Measurements from ENCODE around the gene AIFM2. TPM values are rescaled to one million over a fixed set of nuclear protein-coding genes. Genes with fewer than 3 reads are reported as not detected.

AIFM2 gene
- total and polyA plus RNA-seq, 9 donors, result 1.9 to 3.3 (median 2.6) TPM

DNA sequence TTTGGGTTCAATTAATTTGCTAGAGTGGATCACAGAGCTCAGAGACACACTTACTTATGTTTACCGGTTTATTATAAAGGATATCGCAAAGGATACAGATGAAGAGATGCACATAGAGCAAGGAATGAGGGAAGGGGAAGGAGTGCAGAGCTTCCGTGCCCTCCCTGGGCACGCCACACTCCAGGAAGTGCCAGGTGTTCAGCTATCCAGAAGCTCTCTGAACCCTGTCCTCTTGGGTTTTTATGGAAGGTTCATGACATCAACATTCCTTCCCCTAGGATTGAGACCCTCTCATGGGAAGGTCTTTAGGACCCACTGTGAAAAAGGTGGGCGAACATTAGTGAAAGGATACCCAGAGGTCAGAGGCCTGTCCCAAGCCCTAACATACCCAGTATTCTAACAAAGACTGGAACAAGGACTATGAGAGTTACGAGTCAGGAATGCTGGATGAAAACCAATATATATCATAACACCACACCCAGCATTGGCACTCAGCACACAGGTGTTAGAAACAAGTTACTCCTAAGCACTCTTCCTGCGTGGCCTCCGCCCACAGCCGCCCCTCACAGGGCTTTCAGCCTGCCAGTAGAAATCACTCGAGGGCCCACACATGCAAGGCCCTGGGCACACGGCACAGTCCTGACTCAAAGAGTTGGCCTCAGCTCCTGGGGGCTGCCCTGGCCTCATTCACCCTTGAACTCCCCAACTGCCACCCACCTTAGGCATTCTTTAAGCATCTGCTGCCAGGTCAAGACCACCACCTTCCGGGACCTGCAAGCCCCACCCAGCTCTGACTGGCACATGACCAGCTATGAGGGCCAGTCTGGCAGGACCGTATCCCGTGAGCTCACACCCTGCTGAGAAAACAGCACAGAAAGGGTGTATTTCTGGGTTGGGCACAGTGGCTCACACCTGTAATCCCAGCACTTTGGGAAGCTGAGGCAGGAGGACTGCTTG lies 5.6 kb upstream of the AIFM2 start:
- 94% methylated on average over 11 of the region's 14 CpGs for WGBS (ENCODE audit: insufficient coverage)
- H3K9me3 ChIP-seq (replicated peaks; ENCODE audit: control insufficient read depth, low read depth, low read length), result no peaks in the 10 kb centered on the region
- H3K4me3 ChIP-seq (ENCODE audit: low read length), result no peak overlapping the region
- no peak overlapping the region for H3K27ac ChIP-seq (ENCODE audit: low read length)
- no peaks in the 10 kb centered on the region for H3K27me3 ChIP-seq (ENCODE audit: control insufficient read depth, insufficient read depth, low read length)
- peaks cover 8% of the 10 kb centered on the region for H3K4me1 ChIP-seq (ENCODE audit: control insufficient read depth, insufficient read depth, low read length)
- peaks cover 10% of the 10 kb centered on the region for H3K36me3 ChIP-seq (ENCODE audit: control insufficient read depth, insufficient read depth, low read length)
- DNase-seq, result no peak

DNA sequence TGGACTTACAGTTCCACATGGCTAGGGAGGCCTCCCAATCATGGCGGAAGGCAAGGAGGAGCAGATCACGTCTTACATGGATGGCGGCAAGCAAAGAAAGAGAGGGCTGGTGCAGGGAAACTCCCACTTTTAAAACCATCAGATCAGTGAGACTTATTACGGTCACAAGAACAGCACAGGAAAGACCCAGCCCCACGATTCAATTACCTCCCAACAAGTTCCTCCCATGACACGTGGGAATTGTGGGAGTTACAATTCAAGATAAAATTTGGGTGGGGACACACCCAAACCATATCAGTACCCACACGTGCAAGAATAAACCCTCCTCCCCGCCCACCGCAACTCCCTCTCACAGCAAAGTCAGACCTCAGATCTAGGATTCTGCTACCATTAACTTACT lies 4.5 kb upstream of the AIFM2 start:
- Histone ChIP-seq H3K27me3 (ENCODE audit: control insufficient read depth, insufficient read depth, low read length) (peaks cover 3% of the 10 kb centered on the region), H3K27ac (ENCODE audit: low read length) (no peak overlapping the region), H3K9me3 (replicated peaks; ENCODE audit: control insufficient read depth, low read depth, low read length) (no peaks in the 10 kb centered on the region), H3K36me3 (ENCODE audit: control insufficient read depth, insufficient read depth, low read length) (peaks cover 10% of the 10 kb centered on the region), H3K4me1 (ENCODE audit: control insufficient read depth, insufficient read depth, low read length) (peaks cover 16% of the 10 kb centered on the region), H3K4me3 (ENCODE audit: low read length) (no peak overlapping the region)
- no peak for DNase-seq
- 82% methylated on average over 5 of the region's 9 CpGs for WGBS (ENCODE audit: insufficient coverage)

DNA sequence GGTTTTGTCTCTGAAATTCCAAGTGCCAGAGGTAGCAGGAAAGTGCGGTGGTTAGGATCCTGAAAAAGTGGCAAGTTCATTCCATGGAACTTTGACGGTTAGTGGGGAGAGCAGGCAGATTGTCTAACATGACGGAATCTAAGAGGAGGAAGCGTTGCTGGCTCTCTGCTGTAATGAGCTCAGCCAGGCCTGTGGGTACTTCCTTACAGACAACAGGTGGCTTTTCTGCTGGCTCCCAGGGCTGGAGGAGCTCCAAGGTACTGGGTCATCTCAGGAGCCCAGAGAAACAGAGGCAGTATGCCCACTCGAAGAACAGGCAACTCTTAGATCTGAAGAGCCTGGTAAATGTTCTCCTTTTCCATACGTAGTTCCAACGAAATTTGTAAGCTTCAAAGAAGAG lies 3.1 kb upstream of the AIFM2 start:
- DNase-seq, result peak; percentile 30
- Histone ChIP-seq H3K9me3 (replicated peaks; ENCODE audit: control insufficient read depth, low read depth, low read length) (no peaks in the 10 kb centered on the region), H3K27me3 (ENCODE audit: control insufficient read depth, insufficient read depth, low read length) (peaks cover 7% of the 10 kb centered on the region), H3K4me3 (ENCODE audit: low read length) (no peak overlapping the region), H3K4me1 (ENCODE audit: control insufficient read depth, insufficient read depth, low read length) (peaks cover 21% of the 10 kb centered on the region), H3K36me3 (ENCODE audit: control insufficient read depth, insufficient read depth, low read length) (peaks cover 10% of the 10 kb centered on the region), H3K27ac (ENCODE audit: low read length) (no peak overlapping the region)
- 78% methylated on average over 4 of the region's 7 CpGs for WGBS (ENCODE audit: insufficient coverage)

DNA sequence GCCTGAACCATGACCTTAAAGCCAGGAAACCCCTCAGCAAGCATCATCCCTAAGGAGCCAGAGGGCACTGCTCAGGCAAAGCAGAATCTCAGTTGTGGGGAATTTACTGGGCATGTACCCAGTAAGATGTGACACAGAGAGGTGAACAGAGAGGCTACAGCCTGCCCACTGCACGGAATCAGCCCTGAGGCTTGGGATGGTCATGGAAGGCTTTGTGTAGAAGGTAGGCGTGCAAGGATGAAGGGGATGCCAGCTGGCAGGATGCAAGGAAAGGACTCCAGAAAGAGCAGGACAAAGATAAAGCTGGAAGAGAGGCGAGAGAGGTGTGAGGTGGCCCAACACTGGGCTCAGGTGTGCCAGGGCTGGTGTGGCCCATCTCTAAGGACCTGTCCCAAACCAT lies 2.4 kb upstream of the AIFM2 start:
- Histone ChIP-seq H3K27ac (ENCODE audit: low read length) (no peak overlapping the region), H3K4me1 (ENCODE audit: control insufficient read depth, insufficient read depth, low read length) (peaks cover 21% of the 10 kb centered on the region), H3K27me3 (ENCODE audit: control insufficient read depth, insufficient read depth, low read length) (peaks cover 7% of the 10 kb centered on the region), H3K4me3 (ENCODE audit: low read length) (no peak overlapping the region), H3K36me3 (ENCODE audit: control insufficient read depth, insufficient read depth, low read length) (peaks cover 10% of the 10 kb centered on the region), H3K9me3 (replicated peaks; ENCODE audit: control insufficient read depth, low read depth, low read length) (no peaks in the 10 kb centered on the region)
- WGBS (ENCODE audit: insufficient coverage), result 95% methylated on average over 2 of the region's 3 CpGs
- DNase-seq, result no peak

DNA sequence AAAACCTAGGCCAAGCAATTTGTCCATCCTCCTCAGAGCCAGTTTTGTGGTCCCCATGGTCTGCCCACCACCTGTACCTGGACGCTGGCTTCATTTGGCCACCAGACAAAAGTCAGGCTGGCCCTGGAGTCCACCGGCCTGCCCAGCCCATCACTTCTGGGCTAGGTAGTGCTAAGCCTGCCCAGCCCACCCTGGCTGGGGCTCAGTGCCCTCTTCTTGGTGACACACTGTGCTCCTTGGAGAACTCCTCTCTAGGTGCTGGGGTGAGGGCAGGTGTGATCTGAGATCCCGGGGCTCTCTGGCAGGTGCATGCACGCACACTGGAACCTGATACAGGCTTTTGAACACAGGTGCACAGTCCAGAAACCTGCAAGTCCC lies 1.1 kb downstream of the AIFM2 start:
- no peak overlapping the region for H3K4me3 ChIP-seq (ENCODE audit: low read length)
- H3K9me3 ChIP-seq (replicated peaks; ENCODE audit: control insufficient read depth, low read depth, low read length), result no peaks in the 10 kb centered on the region
- H3K27me3 ChIP-seq (ENCODE audit: control insufficient read depth, insufficient read depth, low read length), result peaks cover 7% of the 10 kb centered on the region
- WGBS (ENCODE audit: insufficient coverage), result 90% methylated on average over 4 of the region's 4 CpGs
- H3K36me3 ChIP-seq (ENCODE audit: control insufficient read depth, insufficient read depth, low read length), result no peaks in the 10 kb centered on the region
- H3K27ac ChIP-seq (ENCODE audit: low read length), result no peak overlapping the region
- DNase-seq, result no peak
- H3K4me1 ChIP-seq (ENCODE audit: control insufficient read depth, insufficient read depth, low read length), result peaks cover 21% of the 10 kb centered on the region

DNA sequence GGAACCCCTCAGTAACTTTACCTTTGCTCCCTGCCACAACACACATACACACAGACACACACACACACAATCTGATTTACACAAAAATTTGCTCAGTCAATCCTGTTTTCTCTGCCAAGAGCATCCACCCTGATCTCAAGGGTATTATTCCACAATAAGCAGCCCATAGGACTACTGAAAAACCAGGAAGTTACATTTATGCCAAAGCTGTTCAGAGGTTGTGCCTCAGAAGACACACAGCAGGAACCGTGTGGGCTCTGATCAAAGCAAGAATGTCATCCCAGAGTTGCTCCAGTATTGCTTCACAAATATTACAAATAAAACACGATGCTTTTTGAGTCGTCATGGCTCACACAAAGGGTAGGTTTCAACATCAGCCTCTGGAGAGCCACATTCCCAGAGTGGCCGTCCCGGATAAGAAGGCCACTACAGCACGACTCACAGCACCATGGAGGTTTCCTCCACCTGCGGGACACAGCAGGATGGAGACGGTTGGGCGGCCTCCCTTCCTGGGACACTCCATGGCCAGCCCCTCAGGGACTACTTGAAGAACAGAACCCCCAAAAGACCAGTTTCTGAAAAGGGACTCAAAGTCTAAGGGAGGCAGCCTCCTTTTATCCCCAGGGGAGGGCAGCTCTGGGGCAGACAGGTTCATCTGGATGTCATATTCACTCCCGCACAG lies 1.6 kb downstream of the AIFM2 start:
- Histone ChIP-seq H3K27ac (ENCODE audit: low read length) (no peak overlapping the region), H3K27me3 (ENCODE audit: control insufficient read depth, insufficient read depth, low read length) (peaks cover 7% of the 10 kb centered on the region), H3K9me3 (replicated peaks; ENCODE audit: control insufficient read depth, low read depth, low read length) (no peaks in the 10 kb centered on the region), H3K36me3 (ENCODE audit: control insufficient read depth, insufficient read depth, low read length) (no peaks in the 10 kb centered on the region), H3K4me1 (ENCODE audit: control insufficient read depth, insufficient read depth, low read length) (peaks cover 21% of the 10 kb centered on the region), H3K4me3 (ENCODE audit: low read length) (no peak overlapping the region)
- DNase-seq, result no peak
- WGBS (ENCODE audit: insufficient coverage), result 86% methylated on average over 9 of the region's 10 CpGs

DNA sequence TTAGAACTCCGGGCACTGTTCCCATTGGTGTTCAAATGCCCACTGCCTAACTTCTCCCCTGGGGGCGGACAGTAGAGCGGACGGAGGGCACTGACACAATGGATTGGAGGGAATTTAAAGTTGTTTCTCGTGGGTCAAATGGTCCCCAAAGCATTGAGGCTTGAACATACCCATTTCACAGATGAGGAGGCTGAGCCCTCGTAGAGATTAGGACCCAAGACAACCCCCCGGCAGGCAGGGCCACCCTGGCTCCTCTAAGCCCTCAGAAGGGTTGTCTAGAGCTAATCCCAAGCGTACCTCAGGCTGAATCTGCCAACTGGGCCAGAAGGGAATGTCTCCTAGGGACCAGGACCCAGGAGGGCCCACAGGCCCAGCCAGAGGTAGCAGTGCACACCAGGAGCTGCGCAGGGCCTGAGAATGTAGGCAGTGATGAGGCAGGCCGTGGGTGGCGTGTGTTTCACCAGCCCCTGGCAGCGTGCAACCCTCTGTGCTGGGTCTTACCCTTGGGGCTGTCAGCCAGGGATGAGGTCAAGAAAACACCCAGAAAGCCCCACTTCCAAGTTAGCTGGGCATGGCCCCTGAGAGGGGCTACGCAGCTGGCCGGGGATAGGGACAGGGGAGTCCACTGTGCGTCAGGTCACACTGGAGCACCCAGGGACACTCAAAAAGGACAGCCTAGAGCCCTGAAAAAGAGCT lies 5.8 kb downstream of the AIFM2 start:
- H3K4me3 ChIP-seq (ENCODE audit: low read length), result no peak overlapping the region
- H3K27me3 ChIP-seq (ENCODE audit: control insufficient read depth, insufficient read depth, low read length), result peaks cover 2% of the 10 kb centered on the region
- H3K27ac ChIP-seq (ENCODE audit: low read length), result no peak overlapping the region
- no peak for DNase-seq
- peaks cover 2% of the 10 kb centered on the region for H3K4me1 ChIP-seq (ENCODE audit: control insufficient read depth, insufficient read depth, low read length)
- H3K9me3 ChIP-seq (replicated peaks; ENCODE audit: control insufficient read depth, low read depth, low read length), result no peaks in the 10 kb centered on the region
- H3K36me3 ChIP-seq (ENCODE audit: control insufficient read depth, insufficient read depth, low read length), result no peaks in the 10 kb centered on the region
- WGBS (ENCODE audit: insufficient coverage), result 86% methylated on average over 12 of the region's 15 CpGs

DNA sequence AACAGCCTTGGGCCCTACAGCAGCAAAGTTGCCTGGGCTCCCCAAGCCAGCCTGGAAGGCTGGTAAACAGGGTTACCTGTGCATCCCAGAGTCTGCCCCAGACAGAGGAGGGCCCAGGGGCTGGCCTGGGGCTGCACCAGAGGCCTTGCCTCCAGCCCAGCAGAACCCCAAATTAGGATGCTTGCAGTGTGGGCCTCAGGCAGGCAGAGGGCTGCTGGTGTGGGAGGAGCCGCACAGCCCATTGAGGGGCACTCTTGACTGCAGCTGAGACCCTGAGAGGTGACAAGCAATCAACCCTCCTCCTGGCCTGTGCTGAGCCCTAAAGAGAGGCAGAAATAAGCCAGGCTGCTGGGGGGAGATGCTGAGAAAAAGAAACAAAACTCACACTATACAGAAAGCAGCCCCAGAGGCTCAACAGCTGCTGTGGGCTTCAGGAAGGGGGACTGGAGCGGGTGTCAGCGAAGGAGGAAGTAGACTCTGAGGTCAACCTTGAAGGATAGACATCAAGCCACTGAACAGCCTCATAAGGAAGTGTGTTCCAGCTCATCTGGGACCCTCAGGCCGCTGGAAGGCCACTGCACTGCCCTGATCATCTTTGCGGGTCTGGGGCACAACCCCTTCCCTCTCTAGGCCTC lies 6.6 kb downstream of the AIFM2 start:
- no peaks in the 10 kb centered on the region for H3K4me1 ChIP-seq (ENCODE audit: control insufficient read depth, insufficient read depth, low read length)
- H3K9me3 ChIP-seq (replicated peaks; ENCODE audit: control insufficient read depth, low read depth, low read length), result no peaks in the 10 kb centered on the region
- no peak overlapping the region for H3K27ac ChIP-seq (ENCODE audit: low read length)
- WGBS (ENCODE audit: insufficient coverage), result 69% methylated on average over 2 of the region's 5 CpGs
- no peak overlapping the region for H3K4me3 ChIP-seq (ENCODE audit: low read length)
- no peaks in the 10 kb centered on the region for H3K27me3 ChIP-seq (ENCODE audit: control insufficient read depth, insufficient read depth, low read length)
- no peak for DNase-seq
- no peaks in the 10 kb centered on the region for H3K36me3 ChIP-seq (ENCODE audit: control insufficient read depth, insufficient read depth, low read length)

DNA sequence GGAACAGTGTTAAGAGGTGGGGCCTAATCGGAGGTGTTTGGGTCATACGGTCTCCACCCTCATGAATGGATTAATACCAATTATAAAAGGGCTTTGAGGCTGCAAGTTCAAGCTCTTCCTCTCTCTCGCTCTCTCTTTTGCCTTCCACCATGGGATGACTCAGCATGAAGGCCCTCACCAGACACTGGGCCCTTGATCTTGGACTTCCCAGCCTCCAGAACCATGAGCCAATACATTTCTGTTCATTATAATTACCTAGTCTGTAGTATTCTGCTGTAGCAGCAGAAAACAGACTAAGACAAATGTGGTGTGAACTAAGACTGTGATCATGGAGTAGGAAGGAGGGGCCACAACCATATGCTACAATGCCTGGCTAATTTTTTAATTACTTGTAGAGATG lies 7.7 kb downstream of the AIFM2 start:
- Histone ChIP-seq H3K9me3 (replicated peaks; ENCODE audit: control insufficient read depth, low read depth, low read length) (no peaks in the 10 kb centered on the region), H3K27me3 (ENCODE audit: control insufficient read depth, insufficient read depth, low read length) (no peaks in the 10 kb centered on the region), H3K4me3 (ENCODE audit: low read length) (no peak overlapping the region), H3K4me1 (ENCODE audit: control insufficient read depth, insufficient read depth, low read length) (no peaks in the 10 kb centered on the region), H3K36me3 (ENCODE audit: control insufficient read depth, insufficient read depth, low read length) (peaks cover 4% of the 10 kb centered on the region), H3K27ac (ENCODE audit: low read length) (no peak overlapping the region)
- 83% methylated on average over 1 of the region's 3 CpGs for WGBS (ENCODE audit: insufficient coverage)
- DNase-seq, result no peak

DNA sequence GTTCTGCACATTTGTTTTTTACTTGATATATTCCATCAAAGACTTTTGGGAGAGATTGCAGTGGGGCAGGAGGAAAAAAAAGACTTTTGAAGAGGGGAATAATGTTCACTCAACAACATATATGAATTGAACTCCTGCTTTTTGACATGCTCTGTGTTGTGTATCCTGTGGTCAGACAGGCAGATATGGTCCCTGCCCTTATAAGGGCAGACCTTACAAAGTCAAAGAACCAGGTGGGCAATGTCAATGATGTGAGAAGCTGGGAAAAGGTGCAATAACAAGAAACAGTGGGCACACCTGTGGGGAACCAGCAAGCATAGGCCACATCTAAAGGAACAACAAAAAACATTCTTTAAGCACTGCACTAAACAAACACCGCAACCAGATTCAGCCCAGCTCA lies 8.2 kb downstream of the AIFM2 start:
- Histone ChIP-seq H3K4me1 (ENCODE audit: control insufficient read depth, insufficient read depth, low read length) (no peaks in the 10 kb centered on the region), H3K9me3 (replicated peaks; ENCODE audit: control insufficient read depth, low read depth, low read length) (no peaks in the 10 kb centered on the region), H3K27ac (ENCODE audit: low read length) (no peak overlapping the region), H3K27me3 (ENCODE audit: control insufficient read depth, insufficient read depth, low read length) (no peaks in the 10 kb centered on the region), H3K4me3 (ENCODE audit: low read length) (no peak overlapping the region), H3K36me3 (ENCODE audit: control insufficient read depth, insufficient read depth, low read length) (peaks cover 4% of the 10 kb centered on the region)
- WGBS (ENCODE audit: insufficient coverage), result no CpG with 5 or more reads among the region's 1 CpG
- DNase-seq, result no peak

Measured in muscle of leg (tissue), 11 donors.